ENCODE data around the gene NAALADL2. TPM values are rescaled to one million over a fixed set of nuclear protein-coding genes. Genes with fewer than 3 reads are reported as not detected.

The NAALADL2 gene
- total RNA-seq, 1 experiment from 2014 or later: 1.6 TPM

- no CpG with 5 or more reads among the region's 1 CpG for whole genome bisulfite sequencing (ENCODE audit: extremely low coverage, insufficient read length, low lambda C conversion rate)
These were observed 259.3 kb downstream of the NAALADL2 start for GRCh38 chr3:175118382-175118941.

More at GRCh38 chr3:175118382-175118941, 259.3 kb downstream of the NAALADL2 start:
- Histone ChIP-seq H3K23ac (ENCODE audit: insufficient read length, low read depth, low read length) (no peak overlapping the region), H3T11ph (ENCODE audit: low read length) (no peak overlapping the region), H3K79me1 (ENCODE audit: insufficient read depth, low read depth, low read length, poor library complexity, severe bottlenecking) (no peaks in the 10 kb centered on the region), H2BK5ac (ENCODE audit: insufficient read length, low read length) (no peak overlapping the region), H3K79me2 (ENCODE audit: insufficient read depth, low read length) (no peaks in the 10 kb centered on the region), H3K18ac (ENCODE audit: insufficient read length, low read depth, low read length) (no peak overlapping the region), H3K4ac (ENCODE audit: low read depth, low read length) (no peak overlapping the region), H3K27me3 (ENCODE audit: insufficient read depth, low read length) (no peaks in the 10 kb centered on the region), H2BK120ac (ENCODE audit: low read depth, low read length, poor library complexity, severe bottlenecking) (no peak overlapping the region), H2AFZ (ENCODE audit: low read length) (no peak overlapping the region), H4K5ac (ENCODE audit: insufficient read length, low read depth, low read length) (no peak overlapping the region), H3K4me2 (ENCODE audit: insufficient read depth, insufficient read length, low read length) (no peak overlapping the region), H3K4me1 (ENCODE audit: insufficient read depth, low read length) (no peaks in the 10 kb centered on the region), H4K8ac (replicated peaks; ENCODE audit: insufficient read length, low read depth, low read length) (no peak overlapping the region), H3K27ac (ENCODE audit: insufficient read length, low read depth, low read length) (no peak overlapping the region), H2BK12ac (ENCODE audit: insufficient read length, low read depth, low read length) (no peak overlapping the region), H2BK15ac (ENCODE audit: low read depth, low read length) (no peak overlapping the region), H2BK20ac (ENCODE audit: low read depth, low read length, poor library complexity, severe bottlenecking) (no peak overlapping the region), H3K14ac (ENCODE audit: insufficient read depth, low read length) (no peak overlapping the region), H3K23me2 (ENCODE audit: insufficient read length, low read depth, low read length, poor library complexity, severe bottlenecking) (no peaks in the 10 kb centered on the region), H4K91ac (ENCODE audit: insufficient read length, low read depth, low read length) (no peak overlapping the region), H3K9ac (ENCODE audit: extremely low read depth, insufficient read length, low read length) (no peak overlapping the region), H2AK5ac (ENCODE audit: insufficient read length, low read length) (no peak overlapping the region), H4K20me1 (ENCODE audit: control insufficient read depth, insufficient read depth, insufficient read length) (no peaks in the 10 kb centered on the region), H3K56ac (ENCODE audit: insufficient read length, low read depth, low read length) (no peak overlapping the region), H3K9me3 (ENCODE audit: control insufficient read depth, low read depth, low read length) (no peaks in the 10 kb centered on the region)
- TF ChIP-seq, protein P1, sequence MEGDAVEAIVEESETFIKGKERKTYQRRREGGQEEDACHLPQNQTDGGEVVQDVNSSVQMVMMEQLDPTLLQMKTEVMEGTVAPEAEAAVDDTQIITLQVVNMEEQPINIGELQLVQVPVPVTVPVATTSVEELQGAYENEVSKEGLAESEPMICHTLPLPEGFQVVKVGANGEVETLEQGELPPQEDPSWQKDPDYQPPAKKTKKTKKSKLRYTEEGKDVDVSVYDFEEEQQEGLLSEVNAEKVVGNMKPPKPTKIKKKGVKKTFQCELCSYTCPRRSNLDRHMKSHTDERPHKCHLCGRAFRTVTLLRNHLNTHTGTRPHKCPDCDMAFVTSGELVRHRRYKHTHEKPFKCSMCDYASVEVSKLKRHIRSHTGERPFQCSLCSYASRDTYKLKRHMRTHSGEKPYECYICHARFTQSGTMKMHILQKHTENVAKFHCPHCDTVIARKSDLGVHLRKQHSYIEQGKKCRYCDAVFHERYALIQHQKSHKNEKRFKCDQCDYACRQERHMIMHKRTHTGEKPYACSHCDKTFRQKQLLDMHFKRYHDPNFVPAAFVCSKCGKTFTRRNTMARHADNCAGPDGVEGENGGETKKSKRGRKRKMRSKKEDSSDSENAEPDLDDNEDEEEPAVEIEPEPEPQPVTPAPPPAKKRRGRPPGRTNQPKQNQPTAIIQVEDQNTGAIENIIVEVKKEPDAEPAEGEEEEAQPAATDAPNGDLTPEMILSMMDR (conservative IDR thresholded peaks at IDR 0.05): no peak
- no peak overlapping the region for H3K27ac Mint-ChIP-seq
- no peaks in the 10 kb centered on the region for H3K27me3 Mint-ChIP-seq (ENCODE audit: low read depth)
- H3K36me3 Mint-ChIP-seq (ENCODE audit: insufficient read depth in 1 of 3, low read depth in 3 of 3): peaks cover 6 to 30% (median 9%) of the 10 kb centered on the region in 3 experiments; a peak in 6 of 7 replicates
- no peak for DNase-seq
- peaks cover 13 to 20% of the 10 kb centered on the region in 2 experiments; a peak in 4 of 5 replicates for H3K9me3 Mint-ChIP-seq
- no peak overlapping the region for H3K4me3 Mint-ChIP-seq
- peaks cover 0 to 3% of the 10 kb centered on the region in 2 experiments; a peak in 1 of 4 replicates for H3K4me1 Mint-ChIP-seq

Measured in H9 (cell line).